Nephron progenitor cell (in vitro differentiated cells): ENCODE measurements around the gene KLHDC4.
"Not testable (repeated sequence)": the region's sequence is repeated elsewhere in the genome, so short reads cannot be mapped to it uniquely, and the experiment has no call there.

Experiments used
- DNase-seq: peaks from one replicate; pipeline ENCODE4 v3.0.0; 2021
- H3K27ac Mint-ChIP-seq: 2 replicates; pipeline ENCODE4 v1.8.0; 2021; ENCODE audit warnings: mild to moderate bottlenecking, moderate library complexity, mixed read lengths
- H3K27me3 Mint-ChIP-seq: 2 replicates; pipeline ENCODE4 v1.8.0; 2021; ENCODE audit warnings: mild to moderate bottlenecking, low read depth, mixed read lengths; ENCODE audit not compliant: poor library complexity
- H3K36me3 Mint-ChIP-seq: 2 replicates; pipeline ENCODE4 v1.8.0; 2021; ENCODE audit warnings: low read depth, mixed read lengths
- H3K4me1 Mint-ChIP-seq: 2 replicates; pipeline ENCODE4 v1.8.0; 2021; ENCODE audit warnings: mixed read lengths
- H3K4me3 Mint-ChIP-seq: 2 replicates; pipeline ENCODE4 v1.8.0; 2021; ENCODE audit warnings: mild to moderate bottlenecking, moderate library complexity, mixed read lengths
- H3K9me3 Mint-ChIP-seq: 2 replicates; pipeline ENCODE4 v1.8.0; 2021; ENCODE audit warnings: mild to moderate bottlenecking, moderate library complexity, mixed read lengths
- TF ChIP-seq, protein P1 (sequence below): fragments of 200-600 bp; sonication (generic); IDR thresholded peaks from 2 replicates; pipeline ENCODE4 v1.5.0; 2021; ENCODE audit warnings: antibody characterized with exemption

Gene KLHDC4

GRCh38 chr16:87780385-87780989, 14.7 kb upstream of the KLHDC4 start:
- TF ChIP-seq, protein P1, sequence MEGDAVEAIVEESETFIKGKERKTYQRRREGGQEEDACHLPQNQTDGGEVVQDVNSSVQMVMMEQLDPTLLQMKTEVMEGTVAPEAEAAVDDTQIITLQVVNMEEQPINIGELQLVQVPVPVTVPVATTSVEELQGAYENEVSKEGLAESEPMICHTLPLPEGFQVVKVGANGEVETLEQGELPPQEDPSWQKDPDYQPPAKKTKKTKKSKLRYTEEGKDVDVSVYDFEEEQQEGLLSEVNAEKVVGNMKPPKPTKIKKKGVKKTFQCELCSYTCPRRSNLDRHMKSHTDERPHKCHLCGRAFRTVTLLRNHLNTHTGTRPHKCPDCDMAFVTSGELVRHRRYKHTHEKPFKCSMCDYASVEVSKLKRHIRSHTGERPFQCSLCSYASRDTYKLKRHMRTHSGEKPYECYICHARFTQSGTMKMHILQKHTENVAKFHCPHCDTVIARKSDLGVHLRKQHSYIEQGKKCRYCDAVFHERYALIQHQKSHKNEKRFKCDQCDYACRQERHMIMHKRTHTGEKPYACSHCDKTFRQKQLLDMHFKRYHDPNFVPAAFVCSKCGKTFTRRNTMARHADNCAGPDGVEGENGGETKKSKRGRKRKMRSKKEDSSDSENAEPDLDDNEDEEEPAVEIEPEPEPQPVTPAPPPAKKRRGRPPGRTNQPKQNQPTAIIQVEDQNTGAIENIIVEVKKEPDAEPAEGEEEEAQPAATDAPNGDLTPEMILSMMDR, result no peak
- Mint-ChIP-seq H3K27me3 (peaks cover 17% of the 10 kb centered on the region), H3K9me3 (no peaks in the 10 kb centered on the region), H3K27ac (no peak overlapping the region), H3K4me1 (peaks cover 31% of the 10 kb centered on the region), H3K4me3 (no peak overlapping the region), H3K36me3 (no peaks in the 10 kb centered on the region)
- DNase-seq, result no peak

DNA sequence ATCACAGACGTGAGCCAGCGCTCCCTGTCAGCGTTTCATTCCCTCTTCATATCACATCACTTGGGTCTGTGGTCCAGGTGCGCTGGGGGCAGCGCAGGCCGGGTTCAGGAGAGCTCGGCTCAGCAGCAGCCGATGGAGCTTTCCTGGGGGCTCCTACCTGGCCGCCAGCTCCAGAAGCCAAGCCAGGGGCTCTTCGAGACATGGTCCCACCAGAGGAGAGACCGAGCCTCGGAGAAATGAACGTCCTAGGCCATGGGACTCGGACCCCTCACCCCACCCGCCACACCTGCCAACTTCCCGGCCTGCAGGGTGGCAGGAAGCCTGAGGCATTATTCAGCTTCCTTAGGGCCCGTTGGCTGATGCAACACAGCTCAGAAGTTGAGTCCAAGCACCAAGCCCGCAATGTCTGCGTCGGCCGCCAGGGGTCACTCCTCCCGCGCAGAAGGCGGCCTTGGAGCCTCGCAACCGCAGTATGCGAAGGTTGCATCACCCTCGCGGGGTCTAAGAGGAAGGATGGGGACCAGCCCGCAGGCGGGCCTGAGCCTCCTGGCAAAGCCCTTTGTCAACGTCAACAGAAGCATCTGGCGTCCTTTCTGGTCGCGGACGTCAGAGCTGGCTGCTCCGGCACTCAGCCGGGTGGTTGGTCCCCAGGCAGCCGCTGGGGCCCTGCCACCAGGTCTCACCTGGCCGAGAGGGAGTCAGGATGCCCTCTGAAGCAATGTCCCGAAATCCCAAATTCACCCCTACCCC, 13.2 kb upstream of the KLHDC4 start:
- Mint-ChIP-seq H3K36me3 (no peaks in the 10 kb centered on the region), H3K4me1 (peaks cover 21% of the 10 kb centered on the region), H3K4me3 (no peak overlapping the region)

DNA sequence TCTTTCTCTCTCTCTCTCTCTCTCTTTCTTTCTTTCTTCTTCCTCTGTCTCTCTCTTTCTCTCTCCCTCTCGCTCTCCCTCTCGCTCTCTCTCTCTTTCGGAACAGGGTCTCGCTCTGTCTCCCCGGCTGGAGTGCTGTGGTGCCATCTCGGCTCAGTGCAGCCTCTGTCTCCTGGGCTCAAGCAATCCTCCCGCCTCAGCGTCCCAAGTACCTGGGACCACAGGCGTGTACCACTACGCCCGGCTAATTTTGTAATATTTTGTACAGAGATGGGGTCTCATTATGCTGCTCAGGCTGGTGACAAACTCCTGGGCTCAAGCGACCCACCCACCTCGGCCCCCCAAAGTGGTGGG, 12.7 kb upstream of the KLHDC4 start:
- H3K27me3 Mint-ChIP-seq, result peaks cover 15% of the 10 kb centered on the region
- peaks cover 21% of the 10 kb centered on the region for H3K4me1 Mint-ChIP-seq
- no peak overlapping the region for H3K4me3 Mint-ChIP-seq
- H3K27ac Mint-ChIP-seq, result no peak overlapping the region
- no peaks in the 10 kb centered on the region for H3K9me3 Mint-ChIP-seq
- TF ChIP-seq, protein P1, result no peak
- DNase-seq, result no peak
- no peaks in the 10 kb centered on the region for H3K36me3 Mint-ChIP-seq

More for the DNA sequence above, 13.2 kb upstream of the KLHDC4 start:
- peaks cover 15% of the 10 kb centered on the region for H3K27me3 Mint-ChIP-seq
- peak overlapping the region; percentile 83 for H3K27ac Mint-ChIP-seq
- H3K9me3 Mint-ChIP-seq, result no peaks in the 10 kb centered on the region
- TF ChIP-seq, protein P1, result peak; percentile 99
- peak; percentile 94 for DNase-seq

DNA sequence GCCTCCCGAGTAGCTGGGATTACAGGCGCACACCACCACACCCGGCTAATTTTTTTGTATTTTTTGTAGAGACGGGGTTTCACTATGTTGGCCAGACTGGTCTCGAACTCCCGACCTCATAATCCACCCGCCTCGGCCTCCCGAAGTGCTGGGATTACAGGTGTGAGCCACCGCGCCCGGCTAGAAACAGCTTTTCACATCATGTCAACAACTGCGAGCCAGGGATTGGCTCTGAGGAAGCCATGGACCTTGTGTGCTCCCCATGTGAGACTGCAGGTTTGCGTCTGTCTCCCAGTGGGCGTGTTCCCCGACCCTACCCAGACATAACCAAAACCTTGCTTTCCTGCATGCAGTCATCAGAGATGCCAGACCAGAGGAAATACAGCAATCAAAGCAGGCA, 8.1 kb upstream of the KLHDC4 start:
- H3K4me3 Mint-ChIP-seq, H3K9me3 Mint-ChIP-seq, H3K27me3 Mint-ChIP-seq, DNase-seq, H3K36me3 Mint-ChIP-seq, H3K27ac Mint-ChIP-seq: not testable (repeated sequence)
- peaks cover 11% of the 10 kb centered on the region for H3K4me1 Mint-ChIP-seq

- not testable (repeated sequence) for H3K9me3 Mint-ChIP-seq, DNase-seq, H3K27me3 Mint-ChIP-seq, H3K36me3 Mint-ChIP-seq, H3K27ac Mint-ChIP-seq
- H3K4me1 Mint-ChIP-seq, result peaks cover 21% of the 10 kb centered on the region
- peak overlapping the region; percentile 100 for H3K4me3 Mint-ChIP-seq
These were observed 1.7 kb upstream of the KLHDC4 start for GRCh38 chr16:87767456-87767855.

DNA sequence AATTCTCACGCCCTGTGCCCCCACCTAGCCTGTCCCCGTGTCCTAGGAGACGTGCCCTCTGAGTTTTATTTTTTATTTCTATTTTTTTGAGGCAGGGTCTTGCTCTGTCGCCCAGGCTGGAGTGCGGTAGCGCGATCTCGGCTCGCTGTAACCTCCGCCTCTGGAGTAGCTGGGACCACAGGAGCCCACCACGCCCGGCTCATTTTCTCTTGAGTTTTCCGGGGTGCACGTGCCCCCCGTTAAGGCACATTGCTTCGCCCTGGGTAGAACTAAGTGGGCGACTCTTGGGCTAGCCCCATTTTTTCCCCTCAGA, 655 bp upstream of the KLHDC4 start:
- no peak for DNase-seq
- Mint-ChIP-seq H3K9me3 (no peaks in the 10 kb centered on the region), H3K36me3 (peaks cover 6% of the 10 kb centered on the region), H3K27ac (no peak overlapping the region), H3K4me3 (peak overlapping the region; percentile 100), H3K4me1 (peaks cover 21% of the 10 kb centered on the region), H3K27me3 (peaks cover 7% of the 10 kb centered on the region)
- TF ChIP-seq, protein P1, result no peak

GRCh38 chr16:87765473-87765775, 362 bp downstream of the KLHDC4 start:
- TF ChIP-seq, protein P1, result no peak
- Mint-ChIP-seq H3K27me3 (peaks cover 7% of the 10 kb centered on the region), H3K4me1 (peaks cover 21% of the 10 kb centered on the region), H3K36me3 (peaks cover 6% of the 10 kb centered on the region), H3K4me3 (peak overlapping the region; percentile 100), H3K9me3 (no peaks in the 10 kb centered on the region), H3K27ac (peak overlapping the region; percentile 69)
- no peak for DNase-seq
